Endothelial cell (in vitro differentiated cells): Measurements from ENCODE around the gene PARM1. TPM values are rescaled to one million over a fixed set of nuclear protein-coding genes. Genes with fewer than 3 reads are reported as not detected.

Experiments used
- DNase-seq: peaks from one replicate; pipeline ENCODE4 v3.0.0; 2021; ENCODE audit warnings: low spot score
- H3K27ac Mint-ChIP-seq: one replicate; pipeline ENCODE4 v1.8.0; 2021; ENCODE audit warnings: mixed read lengths, inconsistent platforms; ENCODE audit not compliant: unreplicated experiment
- H3K27me3 Mint-ChIP-seq: one replicate; pipeline ENCODE4 v1.8.0; 2021; ENCODE audit warnings: mild to moderate bottlenecking, moderate library complexity, mixed read lengths, inconsistent platforms; ENCODE audit not compliant: unreplicated experiment
- H3K36me3 Mint-ChIP-seq: one replicate; pipeline ENCODE4 v1.8.0; 2021; ENCODE audit warnings: mild to moderate bottlenecking, low read depth, mixed read lengths, inconsistent platforms; ENCODE audit not compliant: unreplicated experiment
- H3K4me1 Mint-ChIP-seq: one replicate; pipeline ENCODE4 v1.8.0; 2021; ENCODE audit warnings: mild to moderate bottlenecking, mixed read lengths, inconsistent platforms; ENCODE audit not compliant: unreplicated experiment
- H3K4me3 Mint-ChIP-seq: one replicate; pipeline ENCODE4 v1.8.0; 2021; ENCODE audit warnings: mild to moderate bottlenecking, mixed read lengths, inconsistent platforms; ENCODE audit not compliant: unreplicated experiment
- H3K9me3 Mint-ChIP-seq: one replicate; pipeline ENCODE4 v1.8.0; 2021; ENCODE audit warnings: mixed read lengths, inconsistent platforms; ENCODE audit not compliant: unreplicated experiment
- total RNA-seq: library from RNA; stranded (reverse); fragmentation: NEBNext Ultra II Directional; extraction: Animal tissue kit (Norgen Biotek cat#: 25700); gene quantifications from one replicate; pipeline ENCODE4 v1.2.1, GENCODE V29; 2021; ENCODE audit not compliant: unreplicated experiment
- TF ChIP-seq, protein P1 (sequence below): fragments of 200-600 bp; sonication (generic); IDR thresholded peaks from one replicate; pipeline ENCODE4 v1.5.0; 2021; ENCODE audit warnings: antibody characterized with exemption; ENCODE audit not compliant: unreplicated experiment

The PARM1 gene
- total RNA-seq, 1 donor from 2014 or later, result 0.18 TPM

DNA sequence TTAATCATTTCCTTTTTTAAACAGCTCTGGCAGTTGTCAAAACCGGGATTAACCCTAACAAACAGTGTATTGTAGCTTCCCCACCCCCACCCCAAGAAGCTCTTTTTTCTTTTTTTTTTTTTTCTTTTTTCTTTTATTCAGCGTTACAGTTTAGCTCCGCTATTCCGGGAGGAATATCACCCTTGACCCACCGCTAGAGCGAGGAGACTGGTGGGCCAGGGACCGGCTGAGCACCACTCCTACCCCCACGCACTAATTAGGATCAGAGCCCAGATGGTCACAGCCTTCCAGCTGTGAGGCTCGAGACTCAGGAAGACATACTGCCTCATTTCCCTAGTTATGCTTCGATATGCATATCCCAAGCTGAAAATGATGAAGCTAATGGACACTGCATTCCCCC lies 2.0 kb downstream of the PARM1 start:
- Mint-ChIP-seq H3K4me3 (peak overlapping the region; percentile 65), H3K4me1 (peaks cover 11% of the 10 kb centered on the region), H3K27me3 (peaks cover 17% of the 10 kb centered on the region), H3K36me3 (no peaks in the 10 kb centered on the region), H3K27ac (no peak overlapping the region), H3K9me3 (no peaks in the 10 kb centered on the region)
- TF ChIP-seq, protein P1, sequence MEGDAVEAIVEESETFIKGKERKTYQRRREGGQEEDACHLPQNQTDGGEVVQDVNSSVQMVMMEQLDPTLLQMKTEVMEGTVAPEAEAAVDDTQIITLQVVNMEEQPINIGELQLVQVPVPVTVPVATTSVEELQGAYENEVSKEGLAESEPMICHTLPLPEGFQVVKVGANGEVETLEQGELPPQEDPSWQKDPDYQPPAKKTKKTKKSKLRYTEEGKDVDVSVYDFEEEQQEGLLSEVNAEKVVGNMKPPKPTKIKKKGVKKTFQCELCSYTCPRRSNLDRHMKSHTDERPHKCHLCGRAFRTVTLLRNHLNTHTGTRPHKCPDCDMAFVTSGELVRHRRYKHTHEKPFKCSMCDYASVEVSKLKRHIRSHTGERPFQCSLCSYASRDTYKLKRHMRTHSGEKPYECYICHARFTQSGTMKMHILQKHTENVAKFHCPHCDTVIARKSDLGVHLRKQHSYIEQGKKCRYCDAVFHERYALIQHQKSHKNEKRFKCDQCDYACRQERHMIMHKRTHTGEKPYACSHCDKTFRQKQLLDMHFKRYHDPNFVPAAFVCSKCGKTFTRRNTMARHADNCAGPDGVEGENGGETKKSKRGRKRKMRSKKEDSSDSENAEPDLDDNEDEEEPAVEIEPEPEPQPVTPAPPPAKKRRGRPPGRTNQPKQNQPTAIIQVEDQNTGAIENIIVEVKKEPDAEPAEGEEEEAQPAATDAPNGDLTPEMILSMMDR, result no peak
- no peak for DNase-seq

GRCh38 chr4:74941123-74941522 lies 8.2 kb downstream of the PARM1 start:
- Mint-ChIP-seq H3K4me3 (no peak overlapping the region), H3K27ac (no peak overlapping the region), H3K4me1 (no peaks in the 10 kb centered on the region), H3K9me3 (no peaks in the 10 kb centered on the region), H3K36me3 (no peaks in the 10 kb centered on the region), H3K27me3 (peaks cover 1% of the 10 kb centered on the region)
- TF ChIP-seq, protein P1, result no peak
- no peak for DNase-seq

DNA sequence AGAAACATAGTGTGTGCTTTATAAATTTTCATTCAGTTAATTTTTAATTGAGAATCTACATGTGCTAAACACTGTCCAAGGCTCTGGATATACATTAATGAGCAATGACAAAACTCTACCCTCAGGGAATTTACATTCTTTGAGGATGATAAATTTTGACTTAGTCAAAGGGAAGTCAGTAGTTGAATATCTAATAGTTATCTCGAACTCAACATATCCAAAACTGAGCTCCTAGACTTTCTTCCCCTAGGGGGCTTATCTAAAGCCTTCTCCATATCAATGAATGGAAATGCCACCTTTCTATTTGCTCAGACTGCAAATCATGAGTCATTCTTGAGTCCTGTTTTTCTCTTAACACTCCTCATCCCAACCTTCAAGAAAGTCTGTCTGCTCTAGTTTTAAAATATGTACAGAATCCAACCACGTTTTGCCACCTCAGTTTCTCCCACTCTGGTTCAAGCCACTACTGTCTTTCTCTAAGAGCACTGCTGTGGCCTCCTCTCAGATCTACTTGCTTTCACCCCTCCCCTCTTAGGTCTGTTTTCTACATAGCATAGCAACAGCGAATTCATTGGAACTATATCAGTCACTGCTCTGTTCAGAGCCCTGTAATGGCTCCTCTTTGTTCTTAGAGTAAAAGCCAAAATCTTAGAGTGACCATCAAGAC lies 9.5 kb downstream of the PARM1 start:
- H3K36me3 Mint-ChIP-seq, result no peaks in the 10 kb centered on the region
- H3K4me1 Mint-ChIP-seq, result no peaks in the 10 kb centered on the region
- no peaks in the 10 kb centered on the region for H3K9me3 Mint-ChIP-seq
- no peak overlapping the region for H3K4me3 Mint-ChIP-seq
- H3K27me3 Mint-ChIP-seq, result peaks cover 1% of the 10 kb centered on the region
- TF ChIP-seq, protein P1, result no peak
- H3K27ac Mint-ChIP-seq, result no peak overlapping the region
- DNase-seq, result no peak

GRCh38 chr4:74942918-74943253 lies 10.0 kb downstream of the PARM1 start:
- Mint-ChIP-seq H3K4me1 (no peaks in the 10 kb centered on the region), H3K27ac (no peak overlapping the region), H3K27me3 (peaks cover 1% of the 10 kb centered on the region), H3K4me3 (no peak overlapping the region), H3K36me3 (no peaks in the 10 kb centered on the region), H3K9me3 (no peaks in the 10 kb centered on the region)
- DNase-seq, result no peak
- TF ChIP-seq, protein P1, result no peak

- DNase-seq, result no peak
- H3K27me3 Mint-ChIP-seq, result peaks cover 1% of the 10 kb centered on the region
- H3K4me1 Mint-ChIP-seq, result no peaks in the 10 kb centered on the region
- no peaks in the 10 kb centered on the region for H3K36me3 Mint-ChIP-seq
- TF ChIP-seq, protein P1, result no peak
- no peak overlapping the region for H3K27ac Mint-ChIP-seq
- H3K9me3 Mint-ChIP-seq, result no peaks in the 10 kb centered on the region
- no peak overlapping the region for H3K4me3 Mint-ChIP-seq
These were observed 11.5 kb downstream of the PARM1 start for GRCh38 chr4:74944354-74944793.
